ENCODE results near the gene PPP6R3.

The PPP6R3 gene

GRCh38 chr11:68565768-68566167 lies 105.2 kb downstream of the PPP6R3 start:
- H3K4me3 ChIP-seq (ENCODE audit: insufficient read depth, low read depth, low read length, poor library complexity, severe bottlenecking) = no peak overlapping the region
- H3K9me3 ChIP-seq (ENCODE audit: control insufficient read depth, low read length) = no peaks in the 10 kb centered on the region
- no peaks in the 10 kb centered on the region for H3K27me3 ChIP-seq (replicated peaks; ENCODE audit: control insufficient read depth, insufficient read depth, low read length, poor library complexity, severe bottlenecking)
- no peak overlapping the region for H3K27ac ChIP-seq (ENCODE audit: insufficient read depth, low read length, poor library complexity, severe bottlenecking)
- H3K4me1 ChIP-seq (ENCODE audit: control insufficient read depth, insufficient read depth, low read length, poor library complexity, severe bottlenecking) = no peaks in the 10 kb centered on the region
- DNase-seq = no peak
- H3K36me3 ChIP-seq (ENCODE audit: control insufficient read depth, insufficient read depth, low read length) = peaks cover 57% of the 10 kb centered on the region

- Histone ChIP-seq H3K9me3 (ENCODE audit: control insufficient read depth, low read length) (no peaks in the 10 kb centered on the region), H3K4me1 (ENCODE audit: control insufficient read depth, insufficient read depth, low read length, poor library complexity, severe bottlenecking) (no peaks in the 10 kb centered on the region), H3K36me3 (ENCODE audit: control insufficient read depth, insufficient read depth, low read length) (peaks cover 69% of the 10 kb centered on the region), H3K27me3 (replicated peaks; ENCODE audit: control insufficient read depth, insufficient read depth, low read length, poor library complexity, severe bottlenecking) (no peaks in the 10 kb centered on the region), H3K4me3 (ENCODE audit: insufficient read depth, low read depth, low read length, poor library complexity, severe bottlenecking) (no peak overlapping the region), H3K27ac (ENCODE audit: insufficient read depth, low read length, poor library complexity, severe bottlenecking) (no peak overlapping the region)
- no peak for DNase-seq
These were observed 107.0 kb downstream of the PPP6R3 start for GRCh38 chr11:68567553-68567952.

GRCh38 chr11:68569357-68569756 lies 108.8 kb downstream of the PPP6R3 start:
- Histone ChIP-seq H3K9me3 (ENCODE audit: control insufficient read depth, low read length) (no peaks in the 10 kb centered on the region), H3K27ac (ENCODE audit: insufficient read depth, low read length, poor library complexity, severe bottlenecking) (no peak overlapping the region), H3K27me3 (replicated peaks; ENCODE audit: control insufficient read depth, insufficient read depth, low read length, poor library complexity, severe bottlenecking) (no peaks in the 10 kb centered on the region), H3K4me1 (ENCODE audit: control insufficient read depth, insufficient read depth, low read length, poor library complexity, severe bottlenecking) (no peaks in the 10 kb centered on the region), H3K4me3 (ENCODE audit: insufficient read depth, low read depth, low read length, poor library complexity, severe bottlenecking) (no peak overlapping the region), H3K36me3 (ENCODE audit: control insufficient read depth, insufficient read depth, low read length) (peaks cover 69% of the 10 kb centered on the region)
- DNase-seq = no peak

GRCh38 chr11:68570691-68571090 lies 110.1 kb downstream of the PPP6R3 start:
- Histone ChIP-seq H3K27ac (ENCODE audit: insufficient read depth, low read length, poor library complexity, severe bottlenecking) (no peak overlapping the region), H3K4me1 (ENCODE audit: control insufficient read depth, insufficient read depth, low read length, poor library complexity, severe bottlenecking) (no peaks in the 10 kb centered on the region), H3K36me3 (ENCODE audit: control insufficient read depth, insufficient read depth, low read length) (peaks cover 68% of the 10 kb centered on the region), H3K27me3 (replicated peaks; ENCODE audit: control insufficient read depth, insufficient read depth, low read length, poor library complexity, severe bottlenecking) (no peaks in the 10 kb centered on the region), H3K4me3 (ENCODE audit: insufficient read depth, low read depth, low read length, poor library complexity, severe bottlenecking) (no peak overlapping the region), H3K9me3 (ENCODE audit: control insufficient read depth, low read length) (no peaks in the 10 kb centered on the region)
- no peak for DNase-seq

GRCh38 chr11:68574308-68574707 lies 113.8 kb downstream of the PPP6R3 start:
- Histone ChIP-seq H3K27ac (ENCODE audit: insufficient read depth, low read length, poor library complexity, severe bottlenecking) (no peak overlapping the region), H3K4me3 (ENCODE audit: insufficient read depth, low read depth, low read length, poor library complexity, severe bottlenecking) (no peak overlapping the region), H3K9me3 (ENCODE audit: control insufficient read depth, low read length) (no peaks in the 10 kb centered on the region), H3K27me3 (replicated peaks; ENCODE audit: control insufficient read depth, insufficient read depth, low read length, poor library complexity, severe bottlenecking) (no peaks in the 10 kb centered on the region), H3K36me3 (ENCODE audit: control insufficient read depth, insufficient read depth, low read length) (peaks cover 71% of the 10 kb centered on the region), H3K4me1 (ENCODE audit: control insufficient read depth, insufficient read depth, low read length, poor library complexity, severe bottlenecking) (no peaks in the 10 kb centered on the region)
- DNase-seq = no peak

GRCh38 chr11:68575025-68575665 lies 114.6 kb downstream of the PPP6R3 start:
- H3K27me3 ChIP-seq (replicated peaks; ENCODE audit: control insufficient read depth, insufficient read depth, low read length, poor library complexity, severe bottlenecking) = no peaks in the 10 kb centered on the region
- no peaks in the 10 kb centered on the region for H3K4me1 ChIP-seq (ENCODE audit: control insufficient read depth, insufficient read depth, low read length, poor library complexity, severe bottlenecking)
- no peak for DNase-seq
- H3K9me3 ChIP-seq (ENCODE audit: control insufficient read depth, low read length) = no peaks in the 10 kb centered on the region
- H3K36me3 ChIP-seq (ENCODE audit: control insufficient read depth, insufficient read depth, low read length) = peaks cover 79% of the 10 kb centered on the region
- no peak overlapping the region for H3K4me3 ChIP-seq (ENCODE audit: insufficient read depth, low read depth, low read length, poor library complexity, severe bottlenecking)
- no peak overlapping the region for H3K27ac ChIP-seq (ENCODE audit: insufficient read depth, low read length, poor library complexity, severe bottlenecking)

GRCh38 chr11:68579455-68579854 lies 118.9 kb downstream of the PPP6R3 start:
- no peak for DNase-seq
- H3K36me3 ChIP-seq (ENCODE audit: control insufficient read depth, insufficient read depth, low read length) = peaks cover 60% of the 10 kb centered on the region
- H3K27ac ChIP-seq (ENCODE audit: insufficient read depth, low read length, poor library complexity, severe bottlenecking) = no peak overlapping the region
- H3K4me3 ChIP-seq (ENCODE audit: insufficient read depth, low read depth, low read length, poor library complexity, severe bottlenecking) = no peak overlapping the region
- no peaks in the 10 kb centered on the region for H3K4me1 ChIP-seq (ENCODE audit: control insufficient read depth, insufficient read depth, low read length, poor library complexity, severe bottlenecking)
- H3K9me3 ChIP-seq (ENCODE audit: control insufficient read depth, low read length) = no peaks in the 10 kb centered on the region
- no peaks in the 10 kb centered on the region for H3K27me3 ChIP-seq (replicated peaks; ENCODE audit: control insufficient read depth, insufficient read depth, low read length, poor library complexity, severe bottlenecking)

- Histone ChIP-seq H3K36me3 (ENCODE audit: control insufficient read depth, insufficient read depth, low read length) (peaks cover 57% of the 10 kb centered on the region), H3K9me3 (ENCODE audit: control insufficient read depth, low read length) (no peaks in the 10 kb centered on the region), H3K27ac (ENCODE audit: insufficient read depth, low read length, poor library complexity, severe bottlenecking) (no peak overlapping the region), H3K27me3 (replicated peaks; ENCODE audit: control insufficient read depth, insufficient read depth, low read length, poor library complexity, severe bottlenecking) (no peaks in the 10 kb centered on the region), H3K4me1 (ENCODE audit: control insufficient read depth, insufficient read depth, low read length, poor library complexity, severe bottlenecking) (no peaks in the 10 kb centered on the region), H3K4me3 (ENCODE audit: insufficient read depth, low read depth, low read length, poor library complexity, severe bottlenecking) (no peak overlapping the region)
- DNase-seq = no peak
These were observed 120.9 kb downstream of the PPP6R3 start for GRCh38 chr11:68581439-68581838.

- DNase-seq = no peak
- no peaks in the 10 kb centered on the region for H3K4me1 ChIP-seq (ENCODE audit: control insufficient read depth, insufficient read depth, low read length, poor library complexity, severe bottlenecking)
- H3K4me3 ChIP-seq (ENCODE audit: insufficient read depth, low read depth, low read length, poor library complexity, severe bottlenecking) = no peak overlapping the region
- H3K36me3 ChIP-seq (ENCODE audit: control insufficient read depth, insufficient read depth, low read length) = peaks cover 57% of the 10 kb centered on the region
- no peak overlapping the region for H3K27ac ChIP-seq (ENCODE audit: insufficient read depth, low read length, poor library complexity, severe bottlenecking)
- no peaks in the 10 kb centered on the region for H3K9me3 ChIP-seq (ENCODE audit: control insufficient read depth, low read length)
- no peaks in the 10 kb centered on the region for H3K27me3 ChIP-seq (replicated peaks; ENCODE audit: control insufficient read depth, insufficient read depth, low read length, poor library complexity, severe bottlenecking)
These were observed 121.3 kb downstream of the PPP6R3 start for GRCh38 chr11:68581901-68582300.

GRCh38 chr11:68582416-68583040 lies 122.0 kb downstream of the PPP6R3 start:
- H3K4me3 ChIP-seq (ENCODE audit: insufficient read depth, low read depth, low read length, poor library complexity, severe bottlenecking) = no peak overlapping the region
- H3K27me3 ChIP-seq (replicated peaks; ENCODE audit: control insufficient read depth, insufficient read depth, low read length, poor library complexity, severe bottlenecking) = no peaks in the 10 kb centered on the region
- no peaks in the 10 kb centered on the region for H3K9me3 ChIP-seq (ENCODE audit: control insufficient read depth, low read length)
- DNase-seq = no peak
- no peaks in the 10 kb centered on the region for H3K4me1 ChIP-seq (ENCODE audit: control insufficient read depth, insufficient read depth, low read length, poor library complexity, severe bottlenecking)
- no peak overlapping the region for H3K27ac ChIP-seq (ENCODE audit: insufficient read depth, low read length, poor library complexity, severe bottlenecking)
- H3K36me3 ChIP-seq (ENCODE audit: control insufficient read depth, insufficient read depth, low read length) = peaks cover 58% of the 10 kb centered on the region
